Activated CD8-positive, alpha-beta T cell treated with anti-CD3 and anti-CD28 coated beads, Interleukin-2, amount 10 ng/mL, durations not matched to agents 7 days and 5 days (primary cell): ENCODE measurements around the gene PHC3. TPM values are rescaled to one million over a fixed set of nuclear protein-coding genes. Genes with fewer than 3 reads are reported as not detected.

Experiments
- ATAC-seq: fragments of 150-1000 bp; cut with Tn5 transposase; one replicate; pipeline ENCODE4 v1.10.0; 2021; ENCODE audit warnings: moderate library complexity
- CTCF ChIA-PET: fragments of 350-600 bp; sonication (Branson Sonifier 250); formaldehyde crosslinking; loops from one replicate; lab custom pipeline; 2021; ENCODE audit warnings: antibody characterized with exemption; lab: Charles Lee
- POLR2A ChIA-PET: fragments of 350-600 bp; sonication (Branson Sonifier 250); formaldehyde crosslinking; loops from one replicate; lab custom pipeline; 2021; ENCODE audit warnings: antibody characterized with exemption; lab: Charles Lee
- DNase-seq: peaks from one replicate; pipeline ENCODE4 v3.0.0-alpha.2; 2020
- H3K27ac Mint-ChIP-seq: one replicate; pipeline ENCODE4 v1.8.0; 2021; ENCODE audit warnings: mild to moderate bottlenecking, mixed read lengths
- H3K27me3 Mint-ChIP-seq: one replicate; pipeline ENCODE4 v1.8.0; 2021; ENCODE audit warnings: low read depth, mixed read lengths
- H3K36me3 Mint-ChIP-seq: one replicate; pipeline ENCODE4 v1.8.0; 2021; ENCODE audit warnings: low read depth, mixed read lengths
- H3K4me1 Mint-ChIP-seq: one replicate; pipeline ENCODE4 v1.8.0; 2021; ENCODE audit warnings: low read depth, mixed read lengths
- H3K4me3 Mint-ChIP-seq: one replicate; pipeline ENCODE4 v1.8.0; 2021; ENCODE audit warnings: mild to moderate bottlenecking, mixed read lengths
- H3K9me3 Mint-ChIP-seq: one replicate; pipeline ENCODE4 v1.8.0; 2022; ENCODE audit warnings: mixed read lengths; ENCODE audit not compliant: insufficient read depth
- total RNA-seq, 2 experiments: library from RNA; stranded (reverse); gene quantifications; one replicate each; pipeline ENCODE4 v1.2.3, GENCODE V29; 2021

Gene PHC3
- total RNA-seq, 2 experiments from 2014 or later, result 54.0 to 68.1 TPM

- ChIA-PET CTCF (interaction anchor here (0.6 to 3.3 kb wide), 17 partner anchors 8 to 291 kb away, joined by 3 to 28 read pairs (median 4); partner anchors contain the start of genes GPR160 and PHC3), POLR2A (interaction anchor here (0.6 kb wide), 1 partner anchor 243 kb away, joined by 3 read pairs; no protein-coding TSS in a partner anchor)
- Mint-ChIP-seq H3K27ac (no peak overlapping the region), H3K4me3 (no peak overlapping the region), H3K36me3 (peaks cover 3% of the 10 kb centered on the region), H3K4me1 (peaks cover 35% of the 10 kb centered on the region), H3K9me3 (no peaks in the 10 kb centered on the region), H3K27me3 (peaks cover 2% of the 10 kb centered on the region)
- peak; percentile 31 for DNase-seq
- peak; percentile 42 for ATAC-seq
These were observed 127.3 kb downstream of the PHC3 start for GRCh38 chr3:170054204-170054603.

GRCh38 chr3:170052398-170052797, 129.1 kb downstream of the PHC3 start:
- DNase-seq, result no peak
- Mint-ChIP-seq H3K4me3 (no peak overlapping the region), H3K36me3 (peaks cover 3% of the 10 kb centered on the region), H3K9me3 (no peaks in the 10 kb centered on the region), H3K4me1 (peaks cover 23% of the 10 kb centered on the region), H3K27ac (no peak overlapping the region), H3K27me3 (peaks cover 2% of the 10 kb centered on the region)
- no peak for ATAC-seq
- POLR2A ChIA-PET, result no interaction called here
- CTCF ChIA-PET, result interaction anchor here (1.1 to 3.3 kb wide), 3 partner anchors 19 to 189 kb away, joined by 3 to 28 read pairs (median 3); no protein-coding TSS in a partner anchor

GRCh38 chr3:170050753-170051152, 130.8 kb downstream of the PHC3 start:
- POLR2A ChIA-PET, result no interaction called here
- CTCF ChIA-PET, result no interaction called here
- H3K4me3 Mint-ChIP-seq, result no peak overlapping the region

GRCh38 chr3:170049146-170050000, 132.2 kb downstream of the PHC3 start:
- no peaks in the 10 kb centered on the region for H3K9me3 Mint-ChIP-seq
- H3K4me3 Mint-ChIP-seq, result no peak overlapping the region
- CTCF ChIA-PET, result interaction anchor here (1.6 kb wide), 1 partner anchor 12 kb away, joined by 5 read pairs; the partner anchor contains the start of gene GPR160
- H3K4me1 Mint-ChIP-seq, result peaks cover 14% of the 10 kb centered on the region
- no peak overlapping the region for H3K27ac Mint-ChIP-seq
- no peak for ATAC-seq
- DNase-seq, result no peak
- H3K27me3 Mint-ChIP-seq, result peaks cover 2% of the 10 kb centered on the region
- peaks cover 3% of the 10 kb centered on the region for H3K36me3 Mint-ChIP-seq
- POLR2A ChIA-PET, result no interaction called here

More at GRCh38 chr3:170050753-170051152, 130.8 kb downstream of the PHC3 start:
- H3K27me3 Mint-ChIP-seq, result peaks cover 2% of the 10 kb centered on the region
- no peak overlapping the region for H3K27ac Mint-ChIP-seq
- H3K36me3 Mint-ChIP-seq, result peaks cover 3% of the 10 kb centered on the region
- DNase-seq, result no peak
- ATAC-seq, result no peak
- no peaks in the 10 kb centered on the region for H3K9me3 Mint-ChIP-seq
- H3K4me1 Mint-ChIP-seq, result peaks cover 11% of the 10 kb centered on the region

DNA sequence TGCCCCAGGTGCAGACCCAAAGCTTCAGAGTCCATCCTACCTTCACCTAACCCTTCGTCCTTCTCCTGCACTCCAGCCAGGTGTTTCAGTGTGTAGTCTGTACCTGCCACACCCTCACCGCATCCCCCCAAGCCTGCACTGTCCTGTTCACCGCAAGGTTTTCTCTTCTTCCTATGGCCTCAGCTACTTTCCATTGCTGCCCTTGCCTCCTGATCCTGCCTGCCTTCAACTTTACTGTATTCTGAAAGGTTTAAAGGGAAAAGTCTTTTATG, 134.5 kb downstream of the PHC3 start:
- DNase-seq (no peak), ATAC-seq (no peak)
- ChIA-PET CTCF (interaction anchor here (2.8 kb wide), 1 partner anchor 11 kb away, joined by 10 read pairs; no protein-coding TSS in a partner anchor), POLR2A (no interaction called here)
- Mint-ChIP-seq H3K4me3 (no peak overlapping the region), H3K36me3 (no peaks in the 10 kb centered on the region), H3K4me1 (peaks cover 15% of the 10 kb centered on the region), H3K9me3 (no peaks in the 10 kb centered on the region), H3K27ac (no peak overlapping the region), H3K27me3 (no peaks in the 10 kb centered on the region)

DNA sequence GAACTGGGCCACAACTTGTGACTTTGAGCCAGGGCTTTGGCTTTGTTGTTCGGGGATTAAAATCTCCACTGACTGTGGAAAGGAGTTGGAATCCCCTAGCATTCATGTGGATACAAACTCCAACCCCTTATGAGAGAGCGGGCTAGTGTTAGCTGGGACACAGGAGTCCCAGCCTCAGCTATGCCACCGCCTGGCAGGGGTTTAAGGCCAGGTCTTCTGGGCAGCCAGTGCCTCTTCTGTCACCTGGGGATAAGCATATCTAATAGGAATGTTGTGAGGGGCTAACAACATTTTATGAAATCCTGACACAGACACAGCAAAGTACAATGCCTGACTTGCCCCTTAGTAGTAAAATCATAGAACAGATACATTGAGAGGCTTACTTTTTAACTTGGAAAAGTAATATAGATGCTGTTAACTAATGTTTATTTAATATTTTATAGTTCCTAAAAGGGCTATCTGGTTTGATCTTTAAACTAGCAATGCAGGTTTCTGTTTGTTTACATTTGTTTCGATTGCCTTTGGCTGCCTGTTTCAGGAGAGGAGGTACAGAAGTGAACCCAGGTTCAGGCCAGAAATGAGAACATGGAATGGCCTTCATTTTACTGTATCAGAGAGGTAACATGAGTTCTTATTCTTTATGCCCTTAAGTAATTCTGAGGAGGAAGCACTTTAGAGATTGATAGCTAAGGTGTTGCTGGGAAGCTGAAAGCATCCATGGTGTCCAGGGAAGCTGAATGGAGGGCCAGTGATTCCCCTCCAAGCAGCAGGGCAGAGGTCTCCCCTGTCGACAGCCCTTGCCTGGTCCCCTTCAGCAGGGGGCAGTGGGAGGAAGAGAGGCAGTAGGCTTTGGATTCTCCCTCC, 135.0 kb downstream of the PHC3 start:
- ATAC-seq, result no peak
- CTCF ChIA-PET, result interaction anchor here (0.8 to 2.8 kb wide), 6 partner anchors 8 to 154 kb away, joined by 3 to 10 read pairs (median 3); no protein-coding TSS in a partner anchor
- no peak overlapping the region for H3K27ac Mint-ChIP-seq
- H3K4me3 Mint-ChIP-seq, result no peak overlapping the region
- no peak for DNase-seq
- no peaks in the 10 kb centered on the region for H3K36me3 Mint-ChIP-seq
- POLR2A ChIA-PET, result no interaction called here
- H3K9me3 Mint-ChIP-seq, result no peaks in the 10 kb centered on the region
- peaks cover 15% of the 10 kb centered on the region for H3K4me1 Mint-ChIP-seq
- H3K27me3 Mint-ChIP-seq, result no peaks in the 10 kb centered on the region

DNA sequence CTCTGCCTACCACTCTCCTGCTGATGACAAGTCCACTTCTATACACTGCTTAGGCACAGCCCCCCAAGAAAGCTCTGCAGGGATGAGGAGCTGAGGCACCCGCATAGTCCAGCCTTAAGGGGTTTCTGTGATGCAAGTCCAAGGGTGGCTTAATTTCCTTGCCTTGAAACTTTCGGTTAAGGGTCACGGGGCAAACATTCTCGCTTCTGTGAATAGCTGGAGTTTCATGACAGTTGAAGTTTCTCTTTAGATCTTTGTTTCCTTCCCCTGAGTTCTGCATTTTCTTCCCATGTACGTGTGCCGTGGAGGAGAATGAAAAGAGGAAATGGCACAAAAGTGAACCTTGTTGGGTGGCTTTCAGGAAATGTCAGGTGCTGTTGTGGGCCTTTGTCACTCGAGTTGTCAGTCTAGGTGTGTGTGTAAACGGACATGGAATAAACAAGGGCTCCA, 136.7 kb downstream of the PHC3 start:
- Mint-ChIP-seq H3K27ac (no peak overlapping the region), H3K9me3 (no peaks in the 10 kb centered on the region), H3K4me1 (peaks cover 17% of the 10 kb centered on the region), H3K4me3 (no peak overlapping the region), H3K36me3 (no peaks in the 10 kb centered on the region), H3K27me3 (peaks cover 7% of the 10 kb centered on the region)
- DNase-seq (no peak), ATAC-seq (no peak)
- ChIA-PET POLR2A (no interaction called here), CTCF (interaction anchor here (0.7 to 2.8 kb wide), 3 partner anchors 10 to 182 kb away, joined by 4 to 10 read pairs (median 5); no protein-coding TSS in a partner anchor)

- ATAC-seq (no peak), DNase-seq (no peak)
- Mint-ChIP-seq H3K27ac (no peak overlapping the region), H3K36me3 (no peaks in the 10 kb centered on the region), H3K27me3 (peaks cover 10% of the 10 kb centered on the region), H3K4me3 (no peak overlapping the region), H3K9me3 (no peaks in the 10 kb centered on the region), H3K4me1 (peaks cover 17% of the 10 kb centered on the region)
- ChIA-PET POLR2A (no interaction called here), CTCF (interaction anchor here (1.5 to 2.8 kb wide), 3 partner anchors 9 to 181 kb away, joined by 3 to 10 read pairs (median 5); no protein-coding TSS in a partner anchor)
These were observed 137.3 kb downstream of the PHC3 start for GRCh38 chr3:170044271-170044670.

DNA sequence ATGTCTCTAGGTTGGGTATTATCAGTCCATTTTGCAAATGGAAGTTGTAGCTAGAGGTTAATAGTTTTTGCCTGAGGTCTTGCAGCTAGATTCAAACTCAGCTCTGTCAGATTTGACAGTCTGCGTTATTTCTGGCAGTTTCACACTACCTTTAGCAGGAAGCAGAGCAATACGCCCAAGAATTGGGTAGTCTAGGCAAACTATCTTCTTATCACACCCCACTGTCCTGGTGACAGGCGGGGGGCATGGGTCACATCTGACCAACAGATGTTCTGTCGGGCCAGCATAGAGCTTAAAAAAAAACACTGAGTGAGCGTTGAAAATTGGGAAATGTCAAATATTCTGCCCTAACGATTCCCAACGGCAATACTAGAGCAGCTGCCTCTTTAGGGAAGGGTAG, 138.0 kb downstream of the PHC3 start:
- Mint-ChIP-seq H3K4me1 (peaks cover 18% of the 10 kb centered on the region), H3K4me3 (no peak overlapping the region), H3K9me3 (no peaks in the 10 kb centered on the region), H3K27me3 (peaks cover 16% of the 10 kb centered on the region), H3K36me3 (no peaks in the 10 kb centered on the region), H3K27ac (no peak overlapping the region)
- ATAC-seq (no peak), DNase-seq (no peak)
- CTCF ChIA-PET, result interaction anchor here (0.6 to 2.3 kb wide), 3 partner anchors 10 to 219 kb away, joined by 3 to 5 read pairs (median 3); no protein-coding TSS in a partner anchor
- POLR2A ChIA-PET, result no interaction called here

GRCh38 chr3:170040418-170040817, 141.1 kb downstream of the PHC3 start:
- ChIA-PET CTCF (interaction anchor here (0.9 to 2.5 kb wide), 2 partner anchors 14 to 73 kb away, joined by 3 to 16 read pairs; no protein-coding TSS in a partner anchor), POLR2A (no interaction called here)
- Mint-ChIP-seq H3K4me3 (no peak overlapping the region), H3K27ac (no peak overlapping the region), H3K9me3 (no peaks in the 10 kb centered on the region), H3K36me3 (no peaks in the 10 kb centered on the region), H3K27me3 (peaks cover 18% of the 10 kb centered on the region), H3K4me1 (peaks cover 18% of the 10 kb centered on the region)
- no peak for DNase-seq
- ATAC-seq, result no peak

DNA sequence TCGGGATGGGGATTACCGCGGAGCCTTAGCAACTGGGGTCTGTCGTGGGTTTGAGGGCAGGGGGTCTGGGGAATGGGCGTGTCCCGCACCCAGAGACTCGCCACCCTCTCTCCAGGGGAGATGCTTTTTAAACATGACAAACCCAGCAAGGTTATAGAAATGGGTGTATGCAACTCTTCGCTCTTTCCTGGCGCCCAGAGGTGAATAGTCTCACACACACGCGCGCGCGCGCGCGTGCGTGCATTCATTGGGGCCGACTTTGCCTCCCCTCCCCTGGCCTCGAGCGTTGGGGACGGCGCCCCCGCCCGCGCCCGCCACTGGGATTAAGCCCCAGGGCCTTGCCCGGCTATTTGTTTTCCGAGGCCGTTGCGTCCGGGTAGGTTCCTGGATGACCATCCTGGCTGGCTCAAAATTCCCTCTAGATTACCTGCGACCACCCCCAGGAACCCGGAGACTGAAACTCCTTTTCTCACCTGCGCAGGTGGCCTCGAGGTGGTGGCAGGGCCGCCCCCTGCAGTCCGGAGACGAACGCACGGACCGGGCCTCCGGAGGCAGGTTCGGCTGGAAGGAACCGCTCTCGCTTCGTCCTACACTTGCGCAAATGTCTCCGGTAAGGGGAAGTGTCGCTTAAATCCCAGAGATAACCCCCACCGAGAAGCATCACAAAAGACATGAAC, 143.0 kb downstream of the PHC3 start:
- Mint-ChIP-seq H3K4me3 (peak overlapping the region; percentile 78), H3K9me3 (peaks cover 4% of the 10 kb centered on the region), H3K27ac (no peak overlapping the region), H3K36me3 (peaks cover 4% of the 10 kb centered on the region), H3K4me1 (peaks cover 17% of the 10 kb centered on the region), H3K27me3 (peaks cover 18% of the 10 kb centered on the region)
- CTCF ChIA-PET, result interaction anchor here (1.5 to 2.7 kb wide), 4 partner anchors 10 to 39 kb away, joined by 4 to 16 read pairs (median 8); no protein-coding TSS in a partner anchor
- POLR2A ChIA-PET, result no interaction called here
- peak; percentile 11 for ATAC-seq
- DNase-seq, result peak; percentile 34
